Stimulated activated CD8-positive, alpha-beta memory T cell treated with anti-CD3 and anti-CD28 coated beads, Interleukin-15, amount 100 ng/mL, for 1 hour (primary cell): Measurements from ENCODE around the gene ANKRD34A.
A peak's percentile ranks its signal among the peaks of the same experiment; 100 is the strongest.

Experiments used
- DNase-seq: peaks from one replicate; pipeline ENCODE4 v3.0.0-alpha.2; 2020; ENCODE audit warnings: low read depth

The ANKRD34A gene

DNA sequence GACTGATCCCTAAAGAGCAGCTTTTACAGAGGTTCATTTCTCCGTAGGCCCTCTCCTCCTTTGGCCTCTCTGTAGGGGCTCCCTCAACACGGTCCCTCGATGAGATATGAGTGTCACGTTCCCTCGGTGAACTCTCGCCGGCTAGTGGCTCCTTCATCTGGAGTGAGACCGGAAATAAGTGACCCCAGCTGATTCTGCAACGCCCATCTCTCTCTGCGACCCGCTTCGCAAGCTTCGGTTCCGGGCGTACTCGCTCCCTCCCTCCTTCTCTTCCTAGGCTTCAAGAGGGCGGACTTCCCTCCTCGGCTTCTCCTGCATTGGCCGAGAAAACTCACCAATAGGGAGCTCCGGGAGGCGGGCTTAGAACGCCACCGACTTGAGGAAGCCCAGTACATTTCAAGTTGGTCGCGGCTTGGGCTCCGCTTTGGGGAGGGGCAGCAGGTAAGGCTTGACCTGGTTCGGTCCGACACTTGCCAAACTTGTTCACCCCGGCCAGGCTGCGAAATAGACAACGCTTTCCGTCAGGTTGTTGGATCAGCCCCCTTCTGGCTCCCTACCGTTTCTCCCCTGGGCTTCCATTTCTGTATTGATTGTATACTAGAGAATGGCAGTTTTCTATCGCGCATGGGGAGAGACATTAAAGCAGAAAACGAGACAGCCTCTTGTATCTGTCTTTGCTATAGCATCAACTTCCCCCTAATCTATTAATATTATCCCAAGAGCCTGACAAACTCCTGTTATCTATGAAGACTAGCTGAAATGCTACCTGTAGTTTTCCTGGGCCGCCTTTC is at the start of gene ANKRD34A, which contains the start of gene POLR3GL:
ANKRD34A (minus strand) TSS at position 248 of the 791 bp plus-strand sequence. CDS start 2,816 bp downstream, outside the sequence.
POLR3GL (plus strand) TSS at position 363 of the 791 bp plus-strand sequence. CDS start 10,176 bp downstream, outside the sequence.
- DNase-seq, result peak; percentile 89

DNA sequence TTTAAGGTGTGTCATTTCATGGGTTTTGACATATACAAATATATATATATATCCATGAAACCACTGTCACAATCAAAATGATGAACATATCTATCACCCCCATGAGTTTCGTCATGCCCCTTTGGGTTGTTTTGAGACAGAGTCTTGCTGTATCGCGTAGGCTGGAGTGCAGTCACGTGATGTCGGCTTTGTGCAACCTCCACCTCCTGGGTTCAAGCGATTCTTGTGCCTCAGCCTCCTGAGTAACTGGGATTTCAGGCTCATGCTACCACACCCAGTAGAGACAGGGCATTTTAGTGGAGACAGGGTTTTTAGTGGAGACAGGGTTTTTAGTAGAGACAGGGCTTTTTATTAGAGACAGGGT is 49.2 kb upstream of the ANKRD34A start:
- DNase-seq, result no peak

DNA sequence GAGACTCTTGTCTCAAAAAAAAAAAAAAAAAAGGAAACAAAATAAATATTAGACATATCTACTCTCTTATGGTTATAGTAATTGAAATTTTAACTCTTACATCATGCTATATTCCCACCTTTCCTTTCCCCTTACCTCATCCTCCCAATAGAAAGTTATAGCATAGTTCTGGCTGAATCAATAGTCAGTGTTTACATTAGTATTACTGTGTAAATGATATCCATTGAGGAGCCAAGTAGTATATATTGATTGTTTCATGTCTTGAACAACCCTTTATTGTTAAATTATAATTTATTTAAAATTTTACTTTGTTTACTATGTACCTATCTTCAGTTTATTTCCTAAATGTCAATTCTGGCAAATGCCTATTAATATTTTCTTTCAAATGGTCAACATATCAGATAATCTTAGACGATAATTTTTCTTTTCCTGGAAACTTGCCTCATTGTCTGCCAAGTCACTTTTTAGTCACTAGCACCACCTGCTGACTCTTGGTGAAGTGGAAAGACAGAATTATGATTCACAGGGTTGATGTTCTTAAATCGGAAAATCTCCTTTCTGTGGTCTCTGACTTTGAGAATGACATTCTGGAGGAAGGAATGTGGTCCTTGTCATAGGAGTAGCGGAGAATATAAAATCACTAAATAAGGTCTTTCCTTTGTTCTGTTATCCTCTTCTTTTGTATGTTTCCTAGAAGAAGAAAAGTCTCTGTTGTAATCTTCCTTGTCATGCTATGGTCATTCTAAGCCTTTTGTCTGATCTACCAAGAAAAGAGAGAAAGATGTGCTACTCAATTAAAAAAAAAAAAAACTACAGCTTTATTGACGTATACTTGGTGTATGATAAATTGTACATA is 48.6 kb upstream of the ANKRD34A start:
- no peak for DNase-seq

DNA sequence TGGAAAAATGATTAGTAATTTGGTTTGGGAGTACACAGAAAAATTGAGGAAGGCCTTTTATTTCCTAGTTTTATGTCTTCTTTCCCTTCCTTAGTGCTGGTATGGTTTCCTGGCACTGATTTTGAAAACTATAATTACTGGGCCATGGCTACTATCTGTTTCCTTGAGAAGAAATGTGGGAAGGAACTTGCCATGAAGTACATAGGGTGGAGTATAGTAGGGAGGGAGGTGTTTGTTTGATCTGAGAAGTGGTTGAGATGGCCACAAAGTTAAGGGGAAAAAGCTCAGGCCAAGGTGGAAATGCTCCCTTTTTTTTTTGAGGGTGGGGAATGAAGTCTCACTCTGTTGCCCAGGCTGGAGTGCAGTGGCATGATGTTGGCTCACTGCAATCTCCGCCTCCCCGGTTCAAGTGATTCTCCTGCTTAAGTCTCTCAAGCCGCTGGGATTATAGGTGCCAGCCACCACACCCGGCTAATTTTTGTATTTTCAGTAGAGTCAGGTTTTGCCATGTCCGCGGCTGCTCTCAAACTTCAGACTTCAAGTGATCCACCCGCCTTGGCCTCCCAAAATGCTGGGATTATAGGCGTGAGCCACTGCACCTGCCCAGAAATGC is 45.9 kb upstream of the ANKRD34A start:
- DNase-seq, result no peak

DNA sequence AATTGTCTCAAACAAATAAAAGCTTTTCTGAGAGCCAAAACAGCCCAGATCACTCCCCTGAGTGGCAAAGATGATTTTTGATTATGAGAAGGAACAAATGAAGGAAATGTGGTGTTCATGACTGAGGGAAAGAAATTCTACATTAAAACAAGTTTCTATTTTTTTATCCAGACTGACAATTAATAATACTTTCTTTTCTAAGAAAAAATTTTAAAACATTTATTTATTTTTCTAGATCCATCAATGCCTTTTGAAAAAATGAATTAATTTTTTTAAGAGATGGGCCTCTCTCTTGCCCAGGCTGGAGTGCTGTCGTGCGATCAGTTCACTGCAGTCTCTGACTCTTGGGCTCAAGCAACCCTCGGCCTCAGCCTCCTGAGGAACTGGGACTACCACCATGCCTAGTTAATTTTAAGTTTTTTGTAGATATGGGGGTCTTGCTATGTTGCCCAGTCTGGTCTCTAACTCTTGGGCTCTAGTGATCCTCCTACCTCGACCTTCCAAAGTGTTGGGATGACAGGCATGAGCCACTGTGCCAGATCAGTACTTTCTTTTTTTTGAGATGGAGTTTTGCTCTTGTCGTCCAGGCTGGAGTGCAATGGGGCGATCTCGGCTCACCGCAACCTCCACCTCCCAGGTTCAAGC is 43.2 kb upstream of the ANKRD34A start:
- DNase-seq, result no peak

DNA sequence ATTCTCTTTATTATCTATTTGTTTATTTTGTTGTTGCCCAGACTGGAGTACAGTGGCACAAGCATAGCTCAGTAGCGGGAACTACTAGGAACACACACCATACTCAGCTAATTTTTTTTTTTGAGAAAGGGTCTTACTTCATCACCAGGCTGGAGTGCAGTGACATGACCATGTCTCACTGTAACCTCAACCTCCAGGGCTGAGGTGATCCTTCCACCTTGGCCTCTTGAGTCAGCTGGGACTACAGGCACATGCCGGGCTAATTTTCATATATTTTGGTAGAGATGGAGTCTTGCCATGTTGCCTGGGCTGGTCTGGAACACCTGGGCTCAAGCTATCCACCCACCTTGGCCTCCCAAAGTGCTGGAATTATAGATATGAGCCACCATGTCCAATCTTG is 37.3 kb upstream of the ANKRD34A start:
- no peak for DNase-seq

DNA sequence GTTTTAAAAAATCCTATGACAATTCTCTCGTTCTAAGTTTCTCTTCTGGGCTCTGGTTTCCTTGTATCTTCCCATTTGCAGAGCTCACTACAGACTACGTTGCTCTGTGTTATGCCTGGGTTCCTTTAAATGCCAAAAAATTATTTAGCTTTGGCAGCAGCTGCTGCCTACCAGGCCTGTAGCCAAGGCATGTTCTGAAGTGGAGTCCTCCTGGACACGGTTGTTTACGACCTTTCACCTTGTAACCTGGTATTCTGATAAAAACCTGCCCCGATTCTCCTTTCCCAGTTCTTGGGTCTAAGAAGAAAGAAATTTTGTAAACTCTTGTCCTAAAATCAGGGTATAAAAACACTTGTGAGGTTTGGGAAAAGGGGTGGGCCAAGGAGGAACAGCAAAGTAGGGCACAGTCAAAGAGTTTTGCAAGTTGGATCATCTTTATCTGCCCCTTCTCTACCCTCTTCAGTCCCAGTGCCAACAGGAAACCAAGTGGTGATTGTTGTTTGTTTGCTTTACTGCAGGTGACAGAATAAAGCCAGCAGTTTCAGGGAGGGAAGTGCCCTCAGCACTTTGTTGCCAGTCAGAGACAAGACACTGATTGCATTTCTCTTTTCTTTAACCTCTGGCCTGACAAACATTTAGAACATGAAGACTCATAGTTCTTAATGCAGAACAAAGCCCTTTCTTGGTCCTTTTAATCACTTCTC is 35.1 kb upstream of the ANKRD34A start:
- no peak for DNase-seq

DNA sequence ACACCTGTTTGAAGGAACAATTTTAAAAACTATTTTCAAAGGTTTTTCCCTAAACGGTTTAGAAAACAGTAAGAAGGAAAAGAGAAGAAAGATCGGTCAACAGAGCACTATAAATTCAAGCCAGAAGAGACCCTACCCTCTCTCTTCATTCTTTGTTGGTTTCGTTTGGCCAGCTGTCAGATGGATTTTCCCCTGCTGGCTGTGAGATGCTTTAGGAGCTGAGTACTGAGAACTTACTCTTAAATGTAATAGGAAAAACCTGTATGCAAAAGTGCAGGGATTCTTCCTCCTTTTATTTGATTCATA is 33.3 kb upstream of the ANKRD34A start:
- DNase-seq, result no peak

DNA sequence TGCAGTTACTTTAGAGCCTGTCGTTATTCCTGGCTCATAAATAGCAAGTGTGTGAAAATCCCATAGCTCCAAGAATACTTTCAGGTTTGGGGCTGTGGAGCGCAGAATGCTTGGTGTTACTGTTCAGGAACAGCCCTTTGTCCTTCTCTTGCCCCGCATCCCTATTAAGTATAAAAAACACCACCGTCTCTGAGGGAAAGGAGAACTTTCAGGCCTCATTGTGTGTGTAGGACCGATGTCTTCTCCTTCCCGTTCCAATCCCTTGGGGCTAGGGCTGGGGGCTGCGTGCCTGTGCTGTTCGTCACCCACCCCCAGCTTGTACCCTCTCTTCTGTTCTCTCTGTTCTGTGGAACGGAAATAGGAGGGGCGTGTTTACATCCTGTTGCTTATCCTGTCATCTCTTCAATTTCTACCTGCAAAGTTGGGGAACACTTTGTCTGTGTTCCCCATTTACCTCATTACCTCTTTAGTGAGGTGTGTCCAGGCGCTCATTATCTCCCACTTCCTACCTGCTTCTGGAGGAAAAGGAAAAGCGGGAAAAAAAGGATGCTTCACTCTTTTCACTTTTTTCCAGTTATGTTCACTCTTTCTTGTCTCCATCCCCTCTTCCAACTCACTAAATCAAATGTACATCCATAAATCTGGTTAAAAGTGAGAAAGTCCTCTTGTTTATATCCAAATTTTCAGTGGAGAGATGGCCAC is 32.8 kb upstream of the ANKRD34A start:
- DNase-seq, result no peak

DNA sequence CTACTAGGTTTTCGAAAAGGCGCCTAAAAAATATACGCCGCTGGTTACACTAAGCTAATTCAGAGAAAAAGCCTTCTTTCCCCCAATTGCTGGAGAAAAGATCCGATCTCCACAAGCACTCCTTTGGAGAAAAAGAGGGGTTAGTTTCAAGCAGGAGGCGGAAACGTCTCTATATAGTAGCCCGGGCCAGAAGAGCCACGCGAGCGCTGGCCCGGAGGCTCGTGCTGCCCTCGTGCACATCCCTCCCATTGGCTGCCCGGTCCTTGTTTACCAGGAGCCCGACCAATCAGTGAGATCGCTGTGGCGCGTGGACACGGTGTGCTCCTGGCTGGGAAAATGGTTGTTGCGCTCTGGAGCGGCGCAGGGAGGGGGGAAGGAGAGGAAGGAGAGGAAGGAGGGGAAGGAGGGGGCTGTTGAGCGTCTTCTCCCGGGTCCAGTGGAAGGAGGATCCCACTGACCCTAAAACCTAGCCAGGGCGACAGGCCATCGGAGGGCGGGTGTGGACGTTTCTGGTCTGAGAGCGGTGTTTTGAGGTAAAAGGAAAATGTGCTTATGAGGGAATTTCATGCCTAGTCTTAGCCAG is 32.1 kb upstream of the ANKRD34A start, which contains the start of gene TXNIP:
TXNIP (minus strand) TSS at position 147 of the 583 bp plus-strand sequence. CDS start 313 bp downstream, outside the sequence.
- peak; percentile 84 for DNase-seq

DNA sequence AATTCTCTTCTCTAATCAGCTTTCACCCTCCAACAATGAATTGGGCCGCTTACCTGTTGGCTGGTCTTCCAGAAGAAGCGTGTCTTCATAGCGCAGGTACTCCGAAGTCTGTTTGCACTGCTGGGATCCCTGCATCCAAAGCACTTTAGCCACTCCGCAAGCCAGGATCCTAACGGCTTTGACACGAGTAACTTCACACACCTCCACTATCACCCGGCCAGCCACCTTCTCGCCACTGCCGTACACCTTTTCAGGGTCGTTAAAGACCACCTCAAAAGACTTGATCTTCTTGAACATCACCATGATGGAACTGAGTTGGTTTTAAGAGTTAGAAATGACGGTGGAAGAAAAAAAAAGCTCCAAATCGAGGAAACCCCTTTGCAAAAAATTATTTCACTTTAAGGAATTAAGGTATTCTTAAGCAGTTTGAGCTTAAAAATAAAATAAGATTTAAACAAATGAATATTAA is 31.6 kb upstream of the ANKRD34A start:
- no peak for DNase-seq

DNA sequence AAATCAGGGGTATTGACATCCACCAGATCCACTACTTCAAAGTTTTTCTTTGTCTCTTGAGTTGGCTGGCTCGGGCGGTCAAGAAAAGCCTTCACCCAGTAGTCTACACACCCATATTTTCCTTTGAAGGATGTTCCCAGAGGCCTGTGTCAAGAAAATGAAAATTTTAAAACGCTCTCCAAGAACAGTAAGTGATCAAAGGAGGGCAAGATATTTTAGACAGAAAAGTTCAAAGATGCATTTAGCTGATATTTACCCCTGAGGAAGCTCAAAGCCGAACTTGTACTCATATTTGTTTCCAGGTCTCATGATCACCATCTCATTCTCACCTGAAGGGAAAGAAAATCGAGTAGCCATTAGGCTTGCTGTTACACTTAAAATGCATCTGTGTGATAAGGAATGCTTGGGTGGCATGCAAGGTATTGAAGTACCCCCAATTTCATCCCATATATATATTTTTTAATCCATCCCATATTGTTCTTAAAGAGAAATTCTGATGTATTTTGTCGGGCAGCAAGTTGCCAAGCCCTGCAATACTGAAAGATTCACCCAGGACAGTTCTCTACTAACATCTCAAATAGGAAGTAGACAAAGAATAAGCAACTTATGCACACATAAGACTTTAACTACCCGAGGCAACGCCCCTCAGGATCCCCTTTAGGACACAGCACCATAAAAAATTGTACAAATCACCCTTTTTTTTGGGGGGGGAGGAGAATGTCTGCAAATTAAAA is 30.9 kb upstream of the ANKRD34A start:
- DNase-seq, result no peak

DNA sequence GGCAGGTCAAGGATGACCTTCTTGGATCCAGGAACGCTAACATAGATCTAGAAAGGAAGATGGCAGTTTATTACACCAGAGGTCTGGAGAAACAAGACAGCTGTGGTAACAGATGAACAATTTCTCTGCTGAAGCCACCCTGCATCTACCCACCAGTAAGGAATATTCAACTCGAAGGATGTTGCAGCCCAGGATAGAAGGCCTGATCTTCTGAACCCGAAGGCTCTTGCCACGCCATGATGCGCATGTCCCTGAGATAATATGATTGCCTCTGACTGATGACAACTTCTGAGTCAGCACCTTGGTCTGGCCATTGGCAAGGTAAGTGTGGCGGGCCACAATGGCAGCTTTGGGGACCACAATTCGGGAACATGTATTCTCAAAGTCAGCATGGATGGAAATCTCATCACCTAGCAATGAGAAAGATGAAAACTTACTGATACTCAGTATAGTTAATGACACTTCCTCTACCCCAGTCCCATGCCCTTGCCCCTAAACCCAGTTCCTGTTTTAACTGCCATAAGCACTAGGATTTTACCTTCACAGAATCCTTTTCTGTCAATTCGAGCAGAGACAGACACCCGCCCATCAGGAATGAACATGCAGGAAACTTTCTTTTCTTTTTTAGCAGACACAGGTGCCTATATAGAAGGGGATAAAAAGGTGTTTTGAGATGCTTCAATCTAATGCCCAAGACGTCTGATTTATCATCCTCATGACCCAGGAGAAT is 30.2 kb upstream of the ANKRD34A start:
- no peak for DNase-seq

DNA sequence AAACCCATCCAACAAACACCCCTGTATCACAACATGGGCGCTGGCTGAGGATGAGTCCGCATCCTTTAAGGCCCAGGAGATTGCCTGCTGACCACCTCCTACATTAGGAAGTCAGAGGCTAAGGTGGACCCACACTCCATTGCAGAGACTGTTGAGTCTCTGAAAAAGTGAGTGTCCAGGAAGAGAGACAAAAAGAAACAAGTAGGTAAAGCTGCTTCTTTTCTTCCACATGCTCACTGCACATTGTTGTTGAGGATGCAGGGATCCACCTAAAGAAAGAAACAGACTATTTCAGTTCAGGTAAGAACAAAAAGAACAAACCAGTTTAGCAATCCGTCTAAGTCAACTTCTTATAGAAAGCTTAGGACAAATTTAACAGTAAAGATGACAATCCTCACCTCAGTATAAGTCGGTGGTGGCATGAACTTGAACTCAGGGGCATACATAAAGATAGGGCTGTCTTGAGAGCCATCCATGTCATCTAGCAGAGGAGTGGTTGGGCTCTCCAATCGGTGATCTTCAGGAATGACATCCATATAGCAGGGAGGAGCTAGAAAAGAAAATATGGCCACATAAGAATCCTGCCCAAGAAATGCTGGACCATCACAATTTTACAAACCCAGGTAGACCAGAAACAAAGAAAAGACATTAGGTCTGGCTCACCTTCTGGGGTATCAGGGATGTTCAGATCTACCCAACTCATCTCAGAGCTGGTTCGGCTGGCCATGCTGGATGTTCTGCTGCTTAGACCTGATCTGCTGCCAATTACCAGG is 29.4 kb upstream of the ANKRD34A start:
- DNase-seq, result no peak

DNA sequence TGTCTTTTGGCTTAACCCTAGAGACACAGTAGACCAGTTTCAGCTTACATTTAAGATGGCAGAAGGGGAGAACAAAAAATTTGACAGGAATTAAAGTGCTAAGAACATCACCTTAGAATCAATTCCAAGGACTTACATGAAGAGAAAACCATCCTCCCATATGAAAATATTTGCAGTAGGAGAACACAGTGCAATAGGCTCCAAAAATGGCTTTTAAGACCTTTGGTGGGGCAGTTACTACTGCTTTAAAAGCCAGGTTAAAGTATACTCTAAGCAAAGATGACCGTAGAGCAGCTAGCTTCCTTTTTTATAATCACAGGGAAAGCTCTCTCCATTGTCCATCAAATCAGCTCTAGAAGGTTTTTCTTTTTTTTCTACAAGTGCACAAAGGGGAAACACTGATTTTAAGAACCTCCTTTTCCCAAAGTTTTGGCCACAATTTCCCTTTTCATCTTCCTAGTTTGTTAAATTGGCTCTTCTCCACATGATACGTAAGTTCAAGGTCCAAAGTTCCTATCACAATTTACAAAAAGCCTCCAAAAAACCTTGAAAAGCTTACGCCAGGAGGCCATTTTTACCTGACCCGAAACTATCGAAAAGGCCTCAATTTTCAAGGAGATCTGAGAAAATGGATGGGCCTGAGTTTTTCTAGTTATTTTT is 28.7 kb upstream of the ANKRD34A start:
- no peak for DNase-seq

DNA sequence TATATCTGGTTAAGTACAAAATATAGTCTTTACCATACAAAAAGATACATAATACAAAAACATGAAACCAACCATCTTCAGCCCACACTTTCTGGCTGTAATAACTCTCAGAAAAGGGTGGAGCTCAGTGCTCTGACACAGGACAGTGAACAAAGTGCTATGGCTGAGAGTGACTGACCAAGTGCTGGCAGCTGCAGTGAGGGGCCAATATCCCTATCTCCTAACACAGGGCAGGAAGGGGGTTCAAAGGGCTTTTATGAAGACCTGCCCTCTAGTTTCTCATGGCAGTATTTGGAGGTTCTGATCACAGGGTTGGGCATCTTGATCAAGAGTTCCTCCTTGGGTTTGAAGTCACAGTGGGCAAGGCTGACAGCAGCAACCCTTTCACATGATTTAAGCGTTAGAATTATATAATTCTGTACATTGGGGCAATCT is 28.1 kb upstream of the ANKRD34A start:
- no peak for DNase-seq

DNA sequence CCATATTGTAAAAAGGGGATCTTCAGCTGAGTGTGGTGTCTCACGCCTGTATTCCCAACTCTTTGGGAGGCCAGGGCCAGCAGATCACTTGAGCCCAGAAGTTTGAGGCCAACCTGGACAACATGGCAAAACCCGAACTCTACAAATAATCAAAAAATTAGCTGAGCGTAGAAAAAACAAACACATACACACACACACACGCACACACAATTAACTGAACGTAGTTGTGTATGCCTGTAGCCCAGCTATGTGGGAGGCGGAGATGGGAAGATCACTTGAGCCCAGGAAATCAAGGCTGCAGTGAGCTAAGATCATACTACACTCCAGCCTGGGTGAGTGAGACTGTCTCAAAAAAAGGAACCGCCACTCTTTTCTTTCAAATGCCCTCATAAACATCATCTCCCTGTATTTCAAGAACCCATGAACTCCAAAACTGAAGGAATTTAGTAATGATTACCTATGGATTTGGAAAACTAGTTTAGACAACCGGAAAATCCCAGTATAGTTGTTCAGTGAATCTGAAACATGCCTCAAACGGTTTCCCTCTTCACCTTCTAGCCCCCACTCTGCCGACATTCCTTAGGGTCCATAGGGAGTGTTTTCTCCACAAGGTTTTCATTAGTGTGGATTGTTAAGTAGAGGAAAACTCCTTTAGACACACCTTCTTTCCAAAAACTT is 27.5 kb upstream of the ANKRD34A start:
- DNase-seq, result no peak
